ENCODE measurements around the gene SDCCAG8.
A peak's percentile ranks its signal among the peaks of the same experiment; 100 is the strongest.
"Not testable (repeated sequence)": the region's sequence is repeated elsewhere in the genome, so short reads cannot be mapped to it uniquely, and the experiment has no call there.

SDCCAG8 gene

DNA sequence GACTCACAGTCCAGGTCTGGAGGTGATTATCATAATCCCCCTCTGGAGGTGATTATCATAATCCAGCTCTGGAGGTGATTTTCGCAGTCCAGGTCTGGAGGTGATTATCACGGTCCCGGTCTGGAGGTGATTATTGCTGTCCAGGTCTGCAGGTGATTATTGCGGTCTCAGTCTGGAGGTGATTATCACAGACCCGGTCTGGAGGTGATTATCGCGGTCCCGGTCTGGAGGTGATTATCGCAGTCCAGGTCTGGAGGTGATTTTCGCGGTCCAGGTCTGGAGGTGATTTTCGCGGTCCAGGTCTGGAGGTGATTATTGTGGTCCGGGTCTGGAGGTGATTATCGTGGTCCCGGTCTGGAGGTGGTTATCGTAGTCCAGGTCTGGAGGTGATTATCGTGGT, 76.6 kb downstream of the SDCCAG8 start:
- DNase-seq = no peak

DNA sequence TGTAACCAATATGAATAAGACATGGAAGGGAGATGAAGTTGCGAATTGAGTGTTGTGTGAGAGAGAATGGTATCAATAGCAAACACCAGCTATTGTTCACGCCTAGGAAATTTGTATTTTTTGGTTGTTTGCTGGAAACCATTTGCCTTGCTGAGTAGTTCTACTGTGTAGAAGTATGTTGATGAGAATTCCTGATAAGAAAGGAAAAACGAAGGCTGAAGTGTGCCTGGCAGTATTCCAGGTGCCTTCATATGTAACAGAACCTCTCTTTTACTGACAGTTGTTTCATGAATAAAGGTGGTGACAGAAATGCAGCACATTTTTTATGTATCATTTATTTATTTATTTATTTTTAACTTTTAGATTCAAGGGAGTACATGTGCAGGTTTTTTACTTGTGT, 79.5 kb downstream of the SDCCAG8 start:
- no peak for DNase-seq

DNA sequence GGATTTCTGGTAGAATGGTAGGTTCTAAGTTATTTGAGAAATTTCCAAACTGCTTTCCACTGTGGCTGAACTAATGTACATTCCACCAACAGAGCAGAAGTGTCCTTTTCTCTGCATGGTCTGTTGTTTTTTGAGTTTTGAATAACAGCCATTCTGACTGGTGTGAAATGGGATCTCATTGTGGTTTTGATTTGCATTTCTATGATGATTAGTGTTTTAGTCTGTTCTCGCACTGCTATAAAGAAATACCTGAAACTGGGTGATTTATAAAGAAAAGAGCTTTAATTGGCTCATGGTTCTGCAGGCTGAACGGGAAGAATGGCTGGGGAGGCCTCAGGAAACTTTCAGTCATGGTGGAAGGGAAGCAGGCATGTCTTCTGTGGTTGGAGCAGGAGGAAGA, 80.3 kb downstream of the SDCCAG8 start:
- DNase-seq = no peak

DNA sequence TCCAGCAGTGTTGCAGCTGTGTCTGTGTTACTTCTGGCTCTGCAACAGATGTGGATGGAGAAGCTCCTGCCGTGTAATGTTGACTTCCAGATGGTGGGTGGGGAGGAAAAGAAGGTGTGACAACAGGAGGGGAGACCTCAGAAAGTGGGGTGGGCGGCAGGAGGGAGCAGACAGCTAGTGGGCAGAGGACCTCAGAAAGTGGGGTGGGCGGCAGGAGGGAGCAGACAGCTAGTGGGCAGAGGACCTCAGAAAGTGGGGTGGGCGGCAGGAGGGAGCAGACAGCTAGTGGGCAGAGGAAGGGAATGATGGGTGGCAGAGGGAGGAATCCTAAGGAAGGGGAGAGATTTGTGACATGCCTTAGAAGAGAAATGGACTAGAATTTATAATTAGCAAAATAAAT, 83.0 kb downstream of the SDCCAG8 start:
- not testable (repeated sequence) for DNase-seq

DNA sequence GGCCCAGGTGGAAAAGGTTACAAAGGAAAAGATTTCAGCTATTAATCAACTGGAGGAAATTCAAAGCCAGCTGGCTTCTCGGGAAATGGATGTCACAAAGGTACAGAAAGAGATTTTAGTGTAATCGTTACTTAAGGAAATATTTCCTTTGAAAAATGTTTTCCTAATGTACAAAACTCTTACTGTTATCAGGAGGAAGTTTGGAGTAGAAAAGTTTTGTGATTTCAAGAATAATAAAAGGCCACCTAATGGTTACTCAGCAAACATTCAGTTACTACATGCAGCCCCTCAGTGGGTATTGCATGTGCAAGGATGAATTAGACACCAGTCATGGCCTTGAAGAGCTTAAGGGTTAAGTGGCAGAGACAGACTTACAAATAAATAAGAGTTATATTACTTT, 85.2 kb downstream of the SDCCAG8 start:
- DNase-seq = no peak

DNA sequence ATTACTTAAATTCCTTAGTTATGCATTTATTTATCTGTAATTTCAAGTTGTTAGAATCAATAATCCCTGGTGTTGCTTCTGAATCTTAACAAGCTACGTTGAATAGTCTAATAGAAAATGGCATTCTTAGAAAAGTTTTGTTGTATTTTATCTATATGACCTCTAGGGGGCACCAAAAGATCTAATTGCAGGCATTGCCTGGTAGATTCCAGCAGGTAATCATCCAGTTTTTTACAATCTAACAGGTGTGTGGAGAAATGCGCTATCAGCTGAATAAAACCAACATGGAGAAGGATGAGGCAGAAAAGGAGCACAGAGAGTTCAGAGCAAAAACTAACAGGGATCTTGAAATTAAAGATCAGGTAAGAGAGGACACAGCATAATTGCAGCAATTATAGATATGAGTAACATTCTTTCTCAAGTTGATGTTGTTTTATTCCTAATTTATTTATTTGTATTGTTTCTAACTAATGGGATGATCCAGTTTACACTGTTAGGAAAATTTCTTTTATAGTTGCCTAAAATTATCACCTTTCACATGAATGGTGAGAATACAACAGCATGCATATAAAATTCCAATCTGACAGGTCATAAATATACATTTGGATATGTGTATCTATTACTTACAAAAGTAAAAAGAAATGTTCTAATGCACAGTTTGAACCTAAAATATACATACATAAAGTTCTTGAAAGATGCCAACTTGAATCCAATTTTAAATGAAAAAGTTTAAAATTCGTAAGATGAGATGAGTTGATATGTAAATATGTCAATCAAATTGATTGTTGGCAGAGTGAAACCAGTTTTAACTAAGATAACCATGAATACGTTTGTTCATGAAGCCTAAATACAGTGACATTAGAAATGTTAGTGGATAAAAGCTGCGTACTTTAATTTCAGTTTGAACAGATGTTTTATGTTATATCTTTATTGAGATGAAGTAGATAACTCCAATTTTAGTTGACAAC, 88.4 kb downstream of the SDCCAG8 start:
- peak in 2 of 51 donors; percentile 16 to 48 for DNase-seq

DNA sequence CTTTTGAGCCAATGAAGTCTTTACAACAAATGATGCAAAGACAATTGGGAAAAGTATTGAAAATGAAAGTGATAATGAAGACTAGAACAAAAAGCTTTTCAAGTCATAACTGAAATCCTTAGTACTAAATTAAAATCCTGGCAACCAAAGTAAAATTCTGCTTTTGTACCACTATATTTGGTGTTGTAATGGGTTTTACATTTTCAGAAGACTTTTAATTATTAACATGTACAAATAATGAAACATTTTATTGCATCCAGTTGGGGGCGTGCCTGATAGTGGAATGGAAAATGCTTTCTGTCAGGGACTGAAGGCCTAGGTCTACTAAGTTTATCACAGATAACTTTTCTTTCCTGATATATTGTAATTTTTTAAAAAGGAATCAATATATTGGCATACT, 89.4 kb downstream of the SDCCAG8 start:
- peak in 7 of 51 donors; percentile 2 to 34 (median 14) for DNase-seq

DNA sequence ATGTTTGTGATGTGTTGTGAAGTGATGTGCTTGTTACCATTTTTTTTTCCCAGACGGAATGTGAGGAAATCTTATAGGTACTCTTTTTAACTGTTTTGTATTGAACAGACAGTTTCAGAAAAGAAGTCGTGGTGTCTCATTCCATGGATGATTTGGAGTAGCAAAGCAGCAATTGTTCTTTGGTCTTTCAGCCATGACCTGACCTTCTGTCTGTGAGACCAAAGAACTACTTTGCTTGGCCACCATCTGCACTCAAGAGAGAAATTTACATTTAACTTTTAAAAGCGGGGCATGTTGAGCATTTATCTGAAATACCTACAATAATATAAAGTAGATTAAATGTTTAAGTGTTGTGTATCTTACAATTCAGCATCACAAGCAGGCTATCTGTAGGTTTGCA, 90.2 kb downstream of the SDCCAG8 start:
- DNase-seq = no peak

DNA sequence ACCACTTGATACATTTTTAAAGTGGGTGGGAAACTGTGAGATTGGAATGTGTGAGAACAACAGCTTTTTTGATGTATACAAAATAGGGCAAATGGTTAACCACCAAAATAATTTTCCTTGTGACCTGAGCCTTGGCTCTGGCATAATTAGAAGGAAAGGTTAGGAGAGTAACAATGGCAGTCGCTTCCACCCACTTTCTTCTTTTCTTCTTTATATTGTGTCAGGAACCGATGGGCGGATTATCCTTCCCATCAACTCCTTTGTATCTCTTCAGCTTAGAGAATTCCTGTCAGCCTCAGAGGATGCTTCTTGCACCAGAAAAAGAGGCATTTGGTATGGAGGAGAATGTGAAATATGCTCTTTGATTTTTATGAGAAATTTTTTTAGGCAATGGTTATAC, 90.6 kb downstream of the SDCCAG8 start:
- no peak for DNase-seq

DNA sequence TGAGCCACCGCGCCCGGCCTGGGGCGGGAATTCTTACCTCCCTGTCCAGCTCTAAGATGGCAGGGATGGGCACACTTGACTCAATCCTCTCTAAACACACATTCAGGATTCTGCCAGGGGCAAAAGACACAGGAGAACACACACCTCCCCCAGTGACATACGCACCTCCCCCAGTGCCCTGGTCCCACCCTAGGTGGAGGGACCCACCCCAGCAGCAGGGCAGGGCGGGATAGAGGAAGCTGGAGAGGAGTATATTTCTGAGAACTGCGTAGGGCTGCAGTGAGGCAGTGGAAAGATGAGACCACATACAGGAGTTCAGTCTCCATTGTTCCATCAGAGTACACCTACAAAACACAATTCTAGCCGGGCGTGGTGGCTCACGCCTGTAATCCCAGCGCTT, 92.5 kb downstream of the SDCCAG8 start:
- no peak for DNase-seq

DNA sequence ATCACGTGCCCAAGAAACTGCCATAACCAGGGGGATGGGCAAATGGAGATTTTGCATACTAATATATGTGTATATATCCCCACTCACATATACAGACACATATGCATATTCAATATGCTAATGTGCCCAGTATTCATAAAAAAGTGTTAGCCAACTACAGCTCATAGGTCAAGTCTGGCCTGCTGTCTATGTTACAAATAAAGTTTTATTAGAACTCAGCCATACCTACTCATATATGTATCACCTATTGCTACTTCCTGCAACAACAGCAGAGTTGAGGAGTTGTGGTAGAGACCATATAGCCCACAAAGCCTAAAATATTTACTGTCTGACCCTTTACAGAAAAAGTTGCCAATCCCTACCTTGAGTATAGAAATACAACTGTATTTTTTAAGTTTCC, 93.3 kb downstream of the SDCCAG8 start:
- no peak for DNase-seq

DNA sequence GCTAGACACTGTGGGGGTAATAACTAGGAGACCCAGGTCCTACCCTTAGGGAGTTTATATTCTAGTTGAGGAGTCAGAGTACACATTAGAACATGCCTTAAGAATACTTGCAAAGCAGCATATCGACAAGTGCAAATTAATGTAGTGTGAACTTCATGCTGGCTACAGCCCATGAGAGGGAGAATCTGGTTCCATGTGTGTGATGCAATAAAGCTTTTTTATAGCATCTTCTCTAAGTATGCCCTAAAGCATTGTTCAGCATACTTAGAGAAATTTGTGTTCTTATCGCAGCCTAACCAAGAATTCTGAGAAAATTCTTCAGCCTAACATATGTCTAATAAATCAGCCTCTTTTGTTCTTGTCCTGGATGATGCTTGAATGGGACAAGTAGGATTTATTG, 95.5 kb downstream of the SDCCAG8 start:
- DNase-seq = no peak

DNA sequence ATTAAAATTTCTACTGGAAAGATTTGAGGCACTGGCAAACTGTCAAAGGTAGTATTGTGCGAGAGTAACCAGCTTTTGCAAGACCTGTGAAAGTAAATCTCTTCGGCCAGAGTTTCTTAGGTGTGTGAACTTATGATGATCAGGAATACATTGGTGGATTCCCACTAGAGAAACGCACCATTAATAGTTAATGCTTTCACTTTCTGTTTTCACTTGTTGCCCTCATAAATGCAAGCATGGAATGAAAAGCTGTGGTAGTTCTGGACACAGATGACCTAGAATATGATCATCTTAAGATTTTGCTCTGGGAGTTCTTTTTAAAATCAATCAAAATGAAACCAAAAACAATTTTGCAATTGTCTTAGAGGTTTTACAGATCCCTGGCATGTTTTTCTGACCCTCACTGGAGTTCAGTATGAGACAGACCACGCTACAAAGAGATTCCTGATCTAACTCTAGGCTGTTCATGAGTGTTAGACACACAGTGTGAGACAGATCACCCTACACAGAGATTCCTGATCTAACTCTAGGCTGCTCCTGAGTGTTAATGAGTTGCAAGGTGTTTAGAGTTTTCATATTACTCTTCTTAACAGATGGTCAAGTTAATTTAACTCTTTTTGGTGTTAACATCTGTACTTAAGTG, 98.8 kb downstream of the SDCCAG8 start:
- no peak for DNase-seq

DNA sequence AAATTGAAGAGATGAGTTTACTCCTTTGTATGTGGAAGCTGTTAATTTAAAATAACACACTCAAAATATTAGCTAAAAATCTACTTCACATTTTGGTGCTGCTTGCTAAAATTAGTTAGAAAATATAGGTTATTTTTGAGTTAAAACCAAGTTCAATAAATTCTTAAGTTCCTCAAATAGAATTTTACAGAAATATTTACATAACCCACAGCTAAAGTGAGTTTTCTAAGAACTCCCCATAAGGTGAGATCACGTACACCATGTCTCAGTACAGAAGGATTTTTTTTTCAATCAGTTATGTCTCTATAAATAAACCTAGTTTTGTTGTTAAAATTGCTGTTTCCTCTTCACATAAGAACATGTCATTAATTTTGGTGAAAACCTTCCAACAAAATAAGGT, 108.0 kb downstream of the SDCCAG8 start:
- DNase-seq = no peak

DNA sequence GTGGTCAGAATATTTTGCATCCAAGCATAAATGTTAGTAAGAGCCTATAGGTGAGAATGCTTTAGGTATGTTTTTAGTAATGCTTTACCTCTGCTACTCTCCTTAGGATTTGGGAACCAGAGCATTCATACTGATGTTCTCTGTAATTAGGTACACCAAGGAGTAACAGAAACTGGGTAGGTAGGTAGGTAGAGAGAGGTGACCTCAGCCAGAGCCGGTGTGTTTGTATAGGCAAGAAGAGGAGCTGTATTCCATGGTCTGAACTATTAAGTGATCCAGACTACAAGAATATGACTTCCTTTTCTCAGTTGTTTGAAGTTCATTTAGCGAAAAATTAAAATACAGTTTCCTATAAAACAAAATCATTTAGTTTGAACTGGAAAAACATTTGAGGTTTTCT, 108.5 kb downstream of the SDCCAG8 start:
- no peak for DNase-seq

DNA sequence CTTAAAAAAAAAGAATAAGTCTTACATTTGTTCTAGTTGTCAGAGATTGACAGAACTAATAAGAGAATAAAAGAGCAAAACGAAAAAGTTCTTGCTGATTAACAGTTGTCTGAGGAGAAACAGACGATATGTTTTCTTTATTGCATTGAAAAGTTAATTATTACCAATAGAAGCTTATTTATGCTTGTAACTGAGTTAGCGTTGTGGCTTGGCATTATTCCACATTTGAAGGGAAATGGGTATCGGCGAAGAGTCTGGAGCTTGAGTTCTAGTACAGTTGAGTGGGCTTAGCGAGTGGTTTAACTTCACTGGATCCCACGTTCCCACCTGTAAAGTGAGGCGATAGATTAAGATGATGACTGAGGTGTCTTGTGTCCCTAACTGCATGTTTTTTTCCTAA, 109.0 kb downstream of the SDCCAG8 start:
- no peak for DNase-seq

DNA sequence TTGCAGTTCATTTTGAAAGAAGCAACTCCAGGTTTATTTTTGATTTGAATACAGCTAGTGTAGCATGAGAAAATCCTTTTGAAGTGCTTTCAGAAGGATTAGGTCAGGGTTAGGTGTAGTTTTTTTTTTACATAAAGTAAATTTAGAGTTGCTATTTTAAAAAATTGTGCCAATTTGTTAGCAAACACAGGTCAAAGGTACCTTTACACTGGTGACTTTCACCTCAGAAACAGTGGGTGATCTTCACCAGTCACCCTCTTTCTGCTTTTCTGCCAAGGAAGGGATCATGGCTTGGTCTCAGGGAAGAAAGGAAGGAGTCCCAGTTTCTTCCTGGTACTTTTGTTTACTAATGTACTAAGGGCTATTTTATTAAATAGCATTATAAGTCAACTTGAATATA, 111.5 kb downstream of the SDCCAG8 start:
- no peak for DNase-seq

DNA sequence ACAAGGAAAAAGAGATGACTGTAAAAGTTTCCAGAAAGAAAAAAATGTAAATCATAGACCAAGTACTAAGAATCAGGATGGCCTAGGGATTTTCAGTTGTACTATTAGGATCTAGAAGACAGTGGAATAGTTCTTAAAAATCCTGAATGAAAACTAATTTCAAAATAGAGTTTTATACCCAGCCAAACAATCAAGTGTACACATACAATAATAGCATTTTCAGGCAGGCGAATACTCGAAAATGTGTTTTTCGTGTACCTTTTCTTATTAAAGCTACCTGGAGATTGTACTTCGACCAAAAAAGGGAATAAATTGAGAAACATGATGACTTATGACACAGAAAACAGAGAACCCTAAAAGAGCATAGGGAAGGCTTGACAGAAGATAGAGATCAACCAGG, 118.6 kb downstream of the SDCCAG8 start:
- DNase-seq = no peak

DNA sequence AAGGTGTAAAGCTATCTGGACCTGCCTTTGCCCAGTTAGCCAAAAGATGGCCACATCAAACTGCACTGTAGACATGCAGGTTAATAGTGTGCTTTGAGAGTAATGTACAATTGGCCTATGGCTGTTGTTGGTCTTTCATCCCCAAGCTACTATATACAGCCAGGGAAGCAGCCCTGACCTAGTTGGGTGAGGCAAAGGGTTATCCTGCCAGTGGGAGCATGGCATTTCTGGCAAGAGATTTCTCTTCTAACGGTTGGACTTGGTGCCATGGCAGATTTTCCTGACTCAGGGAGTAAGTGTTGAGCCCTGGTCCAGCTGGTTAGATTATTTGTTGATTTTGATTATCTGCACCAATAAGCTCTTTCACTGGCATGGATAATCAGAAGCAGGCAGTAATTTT, 119.8 kb downstream of the SDCCAG8 start:
- no peak for DNase-seq

DNA sequence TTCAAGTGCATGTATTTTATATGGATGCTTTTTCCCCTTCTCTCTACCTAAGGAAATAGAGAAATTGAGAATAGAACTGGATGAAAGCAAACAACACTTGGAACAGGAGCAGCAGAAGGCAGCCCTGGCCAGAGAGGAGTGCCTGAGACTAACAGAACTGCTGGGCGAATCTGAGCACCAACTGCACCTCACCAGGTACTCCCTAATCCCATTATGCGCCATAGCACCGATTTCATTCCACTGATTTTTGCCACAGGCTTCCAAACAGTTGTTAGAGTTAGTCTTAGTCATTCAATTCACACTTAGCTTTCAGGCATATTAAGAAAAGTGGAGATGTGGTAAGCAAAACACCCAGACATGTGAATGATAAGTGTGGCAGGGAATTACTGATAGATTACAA, 122.8 kb downstream of the SDCCAG8 start:
- DNase-seq = no peak

DNA sequence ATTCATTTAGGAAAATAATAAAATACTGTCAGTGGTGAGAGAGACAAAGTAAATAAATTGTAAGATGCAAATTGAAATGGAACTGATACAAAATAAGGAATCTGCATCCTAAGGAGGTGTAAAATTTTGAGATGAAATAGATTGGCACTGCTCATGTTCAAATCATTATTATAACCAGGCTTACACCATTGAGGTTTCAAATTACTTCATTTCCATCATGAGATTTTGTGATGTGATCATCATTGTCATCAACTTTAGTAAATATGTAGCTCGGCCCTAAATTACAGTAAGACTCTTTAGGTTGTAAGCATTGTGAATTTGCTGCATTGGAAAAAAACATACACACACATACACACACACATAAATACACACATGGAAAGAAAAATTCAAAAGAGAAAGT, 123.4 kb downstream of the SDCCAG8 start:
- DNase-seq = no peak

DNA sequence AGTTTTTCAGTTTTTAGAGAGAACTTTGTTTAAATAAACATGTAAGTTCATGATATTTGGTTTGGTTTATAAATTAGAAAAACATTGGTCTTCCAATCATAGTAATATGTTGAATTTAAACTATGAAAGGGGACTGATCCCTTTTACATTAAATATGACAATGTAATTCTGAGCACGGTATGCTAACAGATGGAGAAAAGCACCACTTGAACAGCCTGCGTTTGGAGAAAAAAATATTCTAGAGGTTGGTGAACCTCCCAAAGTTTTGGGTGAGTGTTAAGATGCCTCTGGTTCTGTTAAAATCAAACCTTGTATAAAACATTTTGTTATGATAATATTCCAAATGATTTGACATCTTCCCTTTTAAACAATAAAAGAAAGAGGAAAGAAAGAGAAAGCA, 123.9 kb downstream of the SDCCAG8 start:
- no peak for DNase-seq

DNA sequence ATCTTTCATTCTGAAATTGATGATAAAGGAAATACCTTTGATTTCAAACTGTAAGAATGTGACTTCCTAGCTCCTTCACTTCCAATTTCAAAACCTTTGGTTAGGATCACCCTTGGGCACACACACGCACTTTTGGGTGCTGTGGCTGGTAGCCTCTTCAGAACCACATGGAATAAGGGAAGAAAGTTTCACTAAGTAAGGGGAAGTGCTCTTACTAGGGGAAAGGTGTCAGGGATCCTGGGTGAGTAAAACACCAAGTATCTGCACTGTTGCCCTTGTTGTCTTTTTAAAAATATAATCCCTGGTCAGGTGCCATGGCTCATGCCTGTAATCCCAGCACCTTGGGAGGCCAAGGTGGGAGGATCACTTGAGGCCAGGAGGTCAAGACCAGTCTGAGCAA, 132.4 kb downstream of the SDCCAG8 start:
- DNase-seq = no peak
